Activated T-cell treated with anti-CD3 and anti-CD28 coated beads, Interleukin-2, amount 50 U/mL, for 24 hours (primary cell): ENCODE results near the gene TTL.
"Not testable (repeated sequence)": the region's sequence is repeated elsewhere in the genome, so short reads cannot be mapped to it uniquely, and the experiment has no call there.

ENCODE experiments used
- DNase-seq: peaks from one replicate; pipeline ENCODE4 v3.0.0-alpha.2; 2020
- H3K27ac Mint-ChIP-seq: 2 replicates; pipeline ENCODE4 v1.8.0; 2020; ENCODE audit warnings: mild to moderate bottlenecking, mixed read lengths
- H3K27me3 Mint-ChIP-seq: 2 replicates; pipeline ENCODE4 v1.8.0; 2020; ENCODE audit warnings: mixed read lengths
- H3K36me3 Mint-ChIP-seq: 2 replicates; pipeline ENCODE4 v1.8.0; 2020; ENCODE audit warnings: low read depth, mixed read lengths
- H3K4me1 Mint-ChIP-seq: 2 replicates; pipeline ENCODE4 v1.8.0; 2020; ENCODE audit warnings: low read depth, mixed read lengths
- H3K4me3 Mint-ChIP-seq: 2 replicates; pipeline ENCODE4 v1.8.0; 2020; ENCODE audit warnings: mild to moderate bottlenecking, moderate library complexity, mixed read lengths
- H3K9me3 Mint-ChIP-seq: 2 replicates; pipeline ENCODE4 v1.8.0; 2020; ENCODE audit warnings: mixed read lengths

Gene TTL

GRCh38 chr2:112524276-112524675, 42.3 kb downstream of the TTL start:
- H3K4me1 Mint-ChIP-seq, H3K27me3 Mint-ChIP-seq, H3K27ac Mint-ChIP-seq, DNase-seq, H3K9me3 Mint-ChIP-seq, H3K4me3 Mint-ChIP-seq: not testable (repeated sequence)
- peaks cover 86% of the 10 kb centered on the region for H3K36me3 Mint-ChIP-seq

DNA sequence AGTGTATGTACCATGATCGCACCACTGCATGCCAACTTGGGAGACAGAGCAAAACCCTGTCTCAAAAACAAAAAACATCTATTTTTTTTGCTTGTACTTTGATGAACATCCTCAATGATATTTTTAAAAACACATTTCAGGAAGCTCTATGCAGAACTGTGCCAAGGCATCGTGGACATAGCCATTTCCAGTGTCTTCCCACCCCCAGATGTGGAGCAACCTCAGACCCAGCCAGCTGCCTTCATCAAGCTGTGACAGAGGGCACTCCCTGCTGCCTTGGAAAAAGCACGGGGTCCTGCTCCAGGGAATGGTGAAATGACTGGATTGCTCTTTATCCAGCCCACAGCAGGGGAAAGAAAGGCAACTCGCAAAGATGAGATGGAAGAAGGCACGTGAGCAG, 46.6 kb downstream of the TTL start:
- Mint-ChIP-seq H3K4me1 (no peaks in the 10 kb centered on the region), H3K36me3 (peaks cover 81% of the 10 kb centered on the region), H3K4me3 (no peak overlapping the region), H3K27ac (no peak overlapping the region), H3K9me3 (no peaks in the 10 kb centered on the region), H3K27me3 (no peaks in the 10 kb centered on the region)
- DNase-seq, result no peak

- no peak for DNase-seq
- H3K36me3 Mint-ChIP-seq, result peaks cover 72% of the 10 kb centered on the region
- no peaks in the 10 kb centered on the region for H3K27me3 Mint-ChIP-seq
- no peaks in the 10 kb centered on the region for H3K9me3 Mint-ChIP-seq
- no peak overlapping the region for H3K4me3 Mint-ChIP-seq
- no peaks in the 10 kb centered on the region for H3K4me1 Mint-ChIP-seq
- no peak overlapping the region for H3K27ac Mint-ChIP-seq
Observed at GRCh38 chr2:112529757-112530156, 47.8 kb downstream of the TTL start.

DNA sequence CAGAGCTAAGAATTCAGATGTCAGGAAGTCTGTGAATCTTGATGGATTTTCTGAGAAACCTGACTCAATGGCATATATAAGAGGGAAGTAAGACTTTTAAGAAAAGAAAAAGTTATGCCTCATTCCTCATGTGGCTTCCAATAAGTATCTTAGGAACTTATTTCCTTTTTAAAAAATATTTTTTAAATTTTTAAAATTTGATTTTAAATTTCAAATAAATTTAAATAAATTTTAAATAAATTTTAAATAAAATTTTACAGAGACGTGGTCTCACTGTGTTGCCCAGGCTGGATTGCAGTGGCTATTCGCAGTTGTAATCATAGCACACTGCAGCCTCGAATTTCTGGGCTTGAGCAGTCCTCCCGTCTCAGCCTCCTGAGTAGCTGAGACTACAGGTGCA, 48.8 kb downstream of the TTL start:
- H3K4me3 Mint-ChIP-seq, result no peak overlapping the region
- no peaks in the 10 kb centered on the region for H3K27me3 Mint-ChIP-seq
- H3K27ac Mint-ChIP-seq, result no peak overlapping the region
- H3K9me3 Mint-ChIP-seq, result no peaks in the 10 kb centered on the region
- no peak for DNase-seq
- peaks cover 68% of the 10 kb centered on the region for H3K36me3 Mint-ChIP-seq
- no peaks in the 10 kb centered on the region for H3K4me1 Mint-ChIP-seq

- no peaks in the 10 kb centered on the region for H3K4me1 Mint-ChIP-seq
- no peak overlapping the region for H3K27ac Mint-ChIP-seq
- H3K27me3 Mint-ChIP-seq, result no peaks in the 10 kb centered on the region
- H3K4me3 Mint-ChIP-seq, result no peak overlapping the region
- peaks cover 32% of the 10 kb centered on the region for H3K36me3 Mint-ChIP-seq
- H3K9me3 Mint-ChIP-seq, result no peaks in the 10 kb centered on the region
- no peak for DNase-seq
Observed at GRCh38 chr2:112534826-112535225, 52.9 kb downstream of the TTL start.

DNA sequence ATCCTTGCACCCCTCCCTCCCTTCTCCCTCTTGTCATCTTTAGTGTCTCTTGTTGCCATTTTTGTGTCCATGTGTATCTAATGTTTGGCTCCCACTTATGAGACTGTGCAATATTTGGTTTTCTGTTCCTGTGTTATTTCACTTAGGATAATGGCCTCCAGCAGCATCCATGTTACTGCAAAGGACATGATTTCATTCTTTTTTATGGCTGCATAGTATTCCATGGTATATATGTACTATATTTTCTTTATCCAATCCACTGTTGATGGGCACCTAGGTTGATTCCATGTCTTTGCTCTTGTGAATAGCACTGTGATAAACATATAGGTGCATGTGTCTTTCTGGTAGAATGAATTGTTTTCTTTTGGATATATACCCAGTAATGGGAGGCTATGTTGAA, 54.7 kb downstream of the TTL start:
- DNase-seq, result not testable (repeated sequence)

DNA sequence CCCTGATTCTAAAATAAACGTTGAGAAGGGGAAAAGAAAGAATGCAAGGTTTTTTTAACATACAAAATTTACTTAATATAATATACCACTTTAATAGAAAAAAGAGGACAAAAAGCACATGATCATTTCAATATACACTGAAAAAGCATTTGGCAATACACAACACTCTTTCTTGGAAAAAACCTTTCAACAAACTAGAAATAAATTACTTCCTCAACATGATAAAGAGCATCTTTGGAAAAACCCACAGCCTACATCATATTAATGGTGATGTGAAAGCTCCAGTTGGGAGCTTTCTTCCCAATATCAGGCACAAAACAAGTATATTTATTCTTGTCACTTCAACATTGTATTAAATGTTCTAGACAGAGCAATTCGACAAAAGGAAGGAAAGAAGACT, 57.4 kb downstream of the TTL start:
- Mint-ChIP-seq H3K4me3 (no peak overlapping the region), H3K27me3 (no peaks in the 10 kb centered on the region)
- DNase-seq, result no peak

More for the DNA sequence above, 54.7 kb downstream of the TTL start:
- Mint-ChIP-seq H3K36me3 (peaks cover 17% of the 10 kb centered on the region), H3K4me1 (peaks cover 12% of the 10 kb centered on the region)
- not testable (repeated sequence) for H3K4me3 Mint-ChIP-seq, H3K27me3 Mint-ChIP-seq, H3K27ac Mint-ChIP-seq, H3K9me3 Mint-ChIP-seq

GRCh38 chr2:112540906-112541305, 59.0 kb downstream of the TTL start:
- H3K36me3 Mint-ChIP-seq, result peaks cover 15% of the 10 kb centered on the region
- H3K4me3 Mint-ChIP-seq, result no peak overlapping the region
- DNase-seq, result no peak
- H3K27me3 Mint-ChIP-seq, result no peaks in the 10 kb centered on the region
- no peaks in the 10 kb centered on the region for H3K9me3 Mint-ChIP-seq
- peaks cover 23% of the 10 kb centered on the region for H3K4me1 Mint-ChIP-seq
- H3K27ac Mint-ChIP-seq, result no peak overlapping the region

More for the DNA sequence above, 57.4 kb downstream of the TTL start:
- Mint-ChIP-seq H3K4me1 (peaks cover 12% of the 10 kb centered on the region), H3K36me3 (peaks cover 2% of the 10 kb centered on the region), H3K9me3 (no peaks in the 10 kb centered on the region), H3K27ac (no peak overlapping the region)

DNA sequence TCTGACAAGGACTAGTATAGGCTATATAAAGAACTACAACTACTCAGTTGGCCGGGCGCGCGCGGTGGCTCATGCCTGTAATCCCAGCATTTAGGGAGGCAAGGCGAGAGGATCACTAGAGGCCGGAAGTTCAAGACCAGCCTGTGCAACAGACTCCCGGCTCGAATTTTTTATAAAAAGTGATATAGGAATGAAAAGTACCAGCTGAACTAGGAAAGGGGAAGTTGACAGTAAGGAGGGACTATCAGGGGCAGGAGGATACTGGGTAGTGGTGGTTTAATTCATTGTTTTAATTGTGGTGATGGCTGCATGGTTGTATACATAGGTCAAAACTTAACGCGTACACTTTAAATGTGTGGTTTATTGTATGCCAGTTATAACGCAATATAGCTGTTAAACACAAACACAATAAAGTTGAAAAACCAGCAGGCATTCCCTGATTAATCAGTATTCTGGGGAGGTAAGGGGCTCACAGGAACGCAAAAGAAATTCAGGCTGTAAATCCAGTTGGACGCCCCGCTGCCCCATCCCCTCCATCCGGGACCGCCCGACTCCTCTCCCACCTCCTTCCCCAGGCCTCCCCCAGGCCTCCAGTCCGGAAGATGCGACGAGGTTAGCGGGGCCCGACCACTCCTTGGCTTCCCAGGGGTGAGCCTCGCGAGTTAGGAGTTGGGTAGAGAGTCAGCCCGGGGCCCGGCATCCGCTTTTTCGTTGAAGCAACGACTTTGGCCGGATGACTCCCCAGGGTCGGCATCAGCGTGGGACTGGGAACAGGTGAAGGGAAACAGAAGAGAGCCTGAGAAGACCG, 59.6 kb downstream of the TTL start:
- H3K4me1 Mint-ChIP-seq, result peaks cover 23% of the 10 kb centered on the region
- no peaks in the 10 kb centered on the region for H3K9me3 Mint-ChIP-seq
- no peaks in the 10 kb centered on the region for H3K27me3 Mint-ChIP-seq
- H3K27ac Mint-ChIP-seq, result no peak overlapping the region
- peak; percentile 38 for DNase-seq
- no peak overlapping the region for H3K4me3 Mint-ChIP-seq
- peaks cover 20% of the 10 kb centered on the region for H3K36me3 Mint-ChIP-seq

- no peaks in the 10 kb centered on the region for H3K9me3 Mint-ChIP-seq
- H3K27me3 Mint-ChIP-seq, result no peaks in the 10 kb centered on the region
- peak; percentile 89 for DNase-seq
- peaks cover 28% of the 10 kb centered on the region for H3K36me3 Mint-ChIP-seq
- no peak within 1 kb of the TSS for H3K27ac Mint-ChIP-seq
- no peak within 1 kb of the TSS for H3K4me3 Mint-ChIP-seq
- peaks cover 25% of the 10 kb centered on the region for H3K4me1 Mint-ChIP-seq
Observed at GRCh38 chr2:112542123-112542983, 60.4 kb downstream of the TTL start, which contains the start of gene POLR1B. POLR1B (plus strand) TSS chr2:112542465; CDS start chr2:112542495, 30 bp downstream.

GRCh38 chr2:112542984-112543661, 61.2 kb downstream of the TTL start:
- Mint-ChIP-seq H3K4me3 (no peak overlapping the region), H3K9me3 (no peaks in the 10 kb centered on the region), H3K36me3 (peaks cover 36% of the 10 kb centered on the region), H3K27ac (no peak overlapping the region), H3K4me1 (peaks cover 26% of the 10 kb centered on the region), H3K27me3 (no peaks in the 10 kb centered on the region)
- peak; percentile 47 for DNase-seq

DNA sequence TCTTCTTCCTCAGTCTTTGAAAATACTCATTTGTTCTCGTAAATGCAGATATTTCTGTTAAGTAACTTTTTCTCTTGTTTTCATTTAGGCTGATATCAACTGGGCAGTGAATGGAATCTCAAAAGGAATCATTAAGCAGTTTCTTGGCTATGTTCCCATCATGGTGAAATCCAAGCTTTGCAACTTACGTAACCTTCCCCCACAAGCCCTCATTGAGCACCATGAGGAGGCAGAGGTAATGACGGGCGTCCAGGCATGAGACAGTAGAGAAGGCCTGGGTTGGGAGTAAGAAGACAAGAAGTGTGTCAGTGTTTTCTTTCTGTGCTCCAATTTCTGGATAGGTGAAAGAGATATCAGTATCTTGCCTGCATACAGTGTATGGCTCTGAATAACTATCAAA, 65.4 kb downstream of the TTL start:
- peaks cover 76% of the 10 kb centered on the region for H3K36me3 Mint-ChIP-seq
- H3K27me3 Mint-ChIP-seq, result no peaks in the 10 kb centered on the region
- no peak for DNase-seq
- H3K9me3 Mint-ChIP-seq, result no peaks in the 10 kb centered on the region
- no peak overlapping the region for H3K27ac Mint-ChIP-seq
- no peak overlapping the region for H3K4me3 Mint-ChIP-seq
- peaks cover 19% of the 10 kb centered on the region for H3K4me1 Mint-ChIP-seq

DNA sequence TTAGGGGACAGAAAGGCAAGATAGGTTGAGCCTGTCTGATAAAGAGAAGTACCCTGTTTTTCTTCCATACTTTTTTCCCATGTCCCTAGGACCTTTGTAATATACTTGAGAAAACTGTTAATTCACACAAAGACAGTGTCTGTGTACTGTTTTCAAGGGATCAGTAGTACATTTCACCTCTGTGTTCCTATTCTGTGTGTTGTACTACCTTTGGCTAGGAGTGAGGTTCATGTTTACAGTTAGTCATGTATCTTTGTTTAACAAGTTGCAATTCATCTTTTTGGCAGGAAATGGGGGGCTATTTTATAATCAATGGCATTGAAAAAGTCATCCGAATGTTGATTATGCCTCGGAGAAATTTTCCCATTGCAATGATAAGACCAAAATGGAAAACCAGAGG, 67.0 kb downstream of the TTL start:
- H3K9me3 Mint-ChIP-seq, result no peaks in the 10 kb centered on the region
- H3K27ac Mint-ChIP-seq, result no peak overlapping the region
- H3K4me3 Mint-ChIP-seq, result no peak overlapping the region
- H3K27me3 Mint-ChIP-seq, result no peaks in the 10 kb centered on the region
- DNase-seq, result no peak
- peaks cover 92% of the 10 kb centered on the region for H3K36me3 Mint-ChIP-seq
- H3K4me1 Mint-ChIP-seq, result peaks cover 19% of the 10 kb centered on the region

DNA sequence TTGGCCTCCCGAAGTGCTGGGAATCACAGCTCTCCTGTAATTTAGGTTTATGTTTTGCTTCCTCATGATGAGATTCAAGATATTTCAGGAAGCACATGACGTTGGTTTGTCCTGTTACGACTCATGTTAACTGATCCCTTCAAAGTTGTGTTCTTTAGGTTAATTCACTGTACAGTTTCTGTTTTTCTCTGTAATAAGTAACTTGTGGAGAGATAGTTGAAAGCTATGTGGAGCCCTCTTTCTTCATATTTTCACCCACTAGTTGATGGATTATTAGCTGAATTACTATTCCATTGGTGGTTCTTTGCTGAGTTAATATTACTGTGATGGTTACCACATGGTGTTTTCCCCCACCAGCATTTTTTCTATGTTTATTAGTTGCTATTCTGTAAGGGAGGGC, 84.1 kb downstream of the TTL start:
- H3K36me3 Mint-ChIP-seq, result peaks cover 99% of the 10 kb centered on the region

More for the DNA sequence above, 84.1 kb downstream of the TTL start:
- Mint-ChIP-seq H3K4me1 (peaks cover 5% of the 10 kb centered on the region), H3K9me3 (no peaks in the 10 kb centered on the region), H3K4me3 (no peak overlapping the region), H3K27ac (no peak overlapping the region), H3K27me3 (no peaks in the 10 kb centered on the region)
- no peak for DNase-seq
